ENCODE data around the gene LGR4.
A peak's percentile ranks its signal among the peaks of the same experiment; 100 is the strongest.
"Not testable (repeated sequence)": the region's sequence is repeated elsewhere in the genome, so short reads cannot be mapped to it uniquely, and the experiment has no call there.

Gene LGR4, protein sequence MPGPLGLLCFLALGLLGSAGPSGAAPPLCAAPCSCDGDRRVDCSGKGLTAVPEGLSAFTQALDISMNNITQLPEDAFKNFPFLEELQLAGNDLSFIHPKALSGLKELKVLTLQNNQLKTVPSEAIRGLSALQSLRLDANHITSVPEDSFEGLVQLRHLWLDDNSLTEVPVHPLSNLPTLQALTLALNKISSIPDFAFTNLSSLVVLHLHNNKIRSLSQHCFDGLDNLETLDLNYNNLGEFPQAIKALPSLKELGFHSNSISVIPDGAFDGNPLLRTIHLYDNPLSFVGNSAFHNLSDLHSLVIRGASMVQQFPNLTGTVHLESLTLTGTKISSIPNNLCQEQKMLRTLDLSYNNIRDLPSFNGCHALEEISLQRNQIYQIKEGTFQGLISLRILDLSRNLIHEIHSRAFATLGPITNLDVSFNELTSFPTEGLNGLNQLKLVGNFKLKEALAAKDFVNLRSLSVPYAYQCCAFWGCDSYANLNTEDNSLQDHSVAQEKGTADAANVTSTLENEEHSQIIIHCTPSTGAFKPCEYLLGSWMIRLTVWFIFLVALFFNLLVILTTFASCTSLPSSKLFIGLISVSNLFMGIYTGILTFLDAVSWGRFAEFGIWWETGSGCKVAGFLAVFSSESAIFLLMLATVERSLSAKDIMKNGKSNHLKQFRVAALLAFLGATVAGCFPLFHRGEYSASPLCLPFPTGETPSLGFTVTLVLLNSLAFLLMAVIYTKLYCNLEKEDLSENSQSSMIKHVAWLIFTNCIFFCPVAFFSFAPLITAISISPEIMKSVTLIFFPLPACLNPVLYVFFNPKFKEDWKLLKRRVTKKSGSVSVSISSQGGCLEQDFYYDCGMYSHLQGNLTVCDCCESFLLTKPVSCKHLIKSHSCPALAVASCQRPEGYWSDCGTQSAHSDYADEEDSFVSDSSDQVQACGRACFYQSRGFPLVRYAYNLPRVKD

DNA sequence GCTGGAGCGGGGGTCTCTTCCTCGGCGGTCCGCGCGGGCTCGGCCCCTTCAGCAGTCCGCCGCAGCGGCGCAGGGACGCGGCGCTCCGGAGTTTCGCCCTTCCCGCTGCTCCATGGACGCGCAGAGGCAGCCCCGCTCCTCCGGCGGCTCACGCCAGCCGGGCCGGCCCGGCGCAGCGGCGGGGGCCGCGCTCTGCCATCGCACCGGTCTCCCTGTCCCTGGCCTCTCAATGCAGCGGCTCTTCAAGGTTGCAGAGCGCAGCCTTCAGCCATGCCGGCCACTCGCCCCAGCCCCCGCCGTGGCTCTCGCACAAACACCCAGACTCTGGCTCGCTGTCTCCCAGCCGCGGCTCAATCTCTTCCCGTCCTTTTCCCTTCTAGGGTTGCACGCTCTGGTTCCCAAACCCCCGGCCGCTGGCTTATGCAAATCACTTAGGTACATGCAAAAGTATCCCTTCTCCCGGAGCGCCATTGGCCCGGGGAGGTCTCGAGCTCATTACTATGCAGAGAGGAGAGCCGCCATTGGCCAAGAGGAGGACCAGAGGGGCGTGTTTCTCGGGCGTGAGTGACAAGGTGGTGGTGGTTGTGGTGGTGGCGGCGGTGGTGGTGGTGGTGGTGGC is at the start of gene LGR4:
Gene LGR4, minus strand, starts transcription at position 393 of the 619 bp plus-strand sequence. CDS start 488 bp downstream, outside the sequence.
- Histone ChIP-seq H2AFZ (ENCODE audit: low read length, unreplicated experiment) (peak within 1 kb of the TSS; percentile 95), H3K27ac (ENCODE audit: low read depth, low read length) (no peak within 1 kb of the TSS), H3K36me3 (ENCODE audit: insufficient read depth, low read length) (no peaks in the 10 kb centered on the region), H3K4me1 (ENCODE audit: control insufficient read depth, insufficient read depth, low read length, unreplicated experiment) (peaks cover 33% of the 10 kb centered on the region), H3K79me2 (ENCODE audit: control insufficient read depth, insufficient read depth, low read length, unreplicated experiment) (peaks cover 5% of the 10 kb centered on the region), H3K27me3 (ENCODE audit: insufficient read depth, low read length) (no peaks in the 10 kb centered on the region), H3K4me3 (ENCODE audit: low read depth, low read length) (peak within 1 kb of the TSS; percentile 93)

- Histone ChIP-seq H2AFZ (ENCODE audit: low read length, unreplicated experiment) (no peak overlapping the region), H3K4me1 (ENCODE audit: control insufficient read depth, insufficient read depth, low read length, unreplicated experiment) (peaks cover 7% of the 10 kb centered on the region), H3K79me2 (ENCODE audit: control insufficient read depth, insufficient read depth, low read length, unreplicated experiment) (no peaks in the 10 kb centered on the region), H3K4me3 (ENCODE audit: low read depth, low read length) (no peak overlapping the region), H3K27ac (ENCODE audit: low read depth, low read length) (no peak overlapping the region), H3K36me3 (ENCODE audit: insufficient read depth, low read length) (no peaks in the 10 kb centered on the region), H3K27me3 (ENCODE audit: insufficient read depth, low read length) (no peaks in the 10 kb centered on the region)
Measured at GRCh38 chr11:27520226-27520625, 47.6 kb upstream of the LGR4 start.

DNA sequence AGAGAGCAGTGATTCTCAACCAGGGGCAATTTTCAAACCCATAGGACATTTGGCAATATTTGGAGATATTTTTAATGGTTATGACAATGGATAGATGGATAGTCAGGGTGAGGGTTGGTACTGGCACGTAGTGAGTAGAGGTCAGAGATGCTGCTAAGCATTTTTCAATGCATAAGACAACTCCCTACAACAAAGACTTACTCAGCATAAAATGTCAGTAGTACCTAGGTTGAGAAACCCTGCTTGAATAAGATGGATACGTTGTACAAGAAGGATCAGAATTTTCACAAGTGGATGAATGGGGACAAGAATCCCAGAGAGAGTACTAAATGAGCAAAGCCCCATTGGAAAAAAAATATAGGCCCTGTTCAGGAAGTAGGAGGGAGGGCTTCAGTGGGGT is 45.9 kb upstream of the LGR4 start:
- Histone ChIP-seq H3K4me3 (ENCODE audit: low read depth, low read length) (no peak overlapping the region), H2AFZ (ENCODE audit: low read length, unreplicated experiment) (no peak overlapping the region), H3K27me3 (ENCODE audit: insufficient read depth, low read length) (no peaks in the 10 kb centered on the region), H3K79me2 (ENCODE audit: control insufficient read depth, insufficient read depth, low read length, unreplicated experiment) (no peaks in the 10 kb centered on the region), H3K27ac (ENCODE audit: low read depth, low read length) (no peak overlapping the region), H3K36me3 (ENCODE audit: insufficient read depth, low read length) (peaks cover 5% of the 10 kb centered on the region; the same call in 1 of the 2 replicates), H3K4me1 (ENCODE audit: control insufficient read depth, insufficient read depth, low read length, unreplicated experiment) (peaks cover 7% of the 10 kb centered on the region)

- not testable (repeated sequence) for H3K36me3 ChIP-seq (ENCODE audit: insufficient read depth, low read length); H3K27ac ChIP-seq (ENCODE audit: low read depth, low read length); H2AFZ ChIP-seq (ENCODE audit: low read length, unreplicated experiment); H3K4me3 ChIP-seq (ENCODE audit: low read depth, low read length); H3K27me3 ChIP-seq (ENCODE audit: insufficient read depth, low read length); H3K79me2 ChIP-seq (ENCODE audit: control insufficient read depth, insufficient read depth, low read length, unreplicated experiment); H3K4me1 ChIP-seq (ENCODE audit: control insufficient read depth, insufficient read depth, low read length, unreplicated experiment)
Measured at GRCh38 chr11:27517490-27517889, 44.9 kb upstream of the LGR4 start.

DNA sequence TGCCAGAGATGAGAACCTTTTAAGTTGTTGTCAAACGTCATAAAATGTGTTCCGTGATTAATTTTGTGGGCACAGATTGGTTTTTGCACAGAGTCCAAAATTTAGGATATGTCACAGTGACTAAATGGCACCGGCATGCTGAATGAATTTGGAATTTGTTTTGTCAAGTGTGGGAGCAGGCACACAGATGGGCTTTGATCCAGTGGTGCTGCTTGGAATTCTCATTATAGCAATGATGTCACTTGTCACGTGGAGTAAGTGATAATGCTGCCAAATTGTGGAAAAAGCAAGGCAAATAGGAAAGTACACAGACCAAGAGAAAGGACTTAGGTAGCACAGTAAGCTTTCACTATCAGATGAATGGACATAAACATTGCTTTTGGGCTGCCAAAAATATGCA is 42.0 kb upstream of the LGR4 start:
- H3K4me1 ChIP-seq (ENCODE audit: control insufficient read depth, insufficient read depth, low read length, unreplicated experiment) = no peaks in the 10 kb centered on the region
- peaks cover 5% of the 10 kb centered on the region; the same call in 1 of the 2 replicates for H3K36me3 ChIP-seq (ENCODE audit: insufficient read depth, low read length)
- no peaks in the 10 kb centered on the region for H3K27me3 ChIP-seq (ENCODE audit: insufficient read depth, low read length)
- no peak overlapping the region for H2AFZ ChIP-seq (ENCODE audit: low read length, unreplicated experiment)
- H3K27ac ChIP-seq (ENCODE audit: low read depth, low read length) = no peak overlapping the region
- H3K79me2 ChIP-seq (ENCODE audit: control insufficient read depth, insufficient read depth, low read length, unreplicated experiment) = no peaks in the 10 kb centered on the region
- H3K4me3 ChIP-seq (ENCODE audit: low read depth, low read length) = no peak overlapping the region

GRCh38 chr11:27514076-27514475 is 41.5 kb upstream of the LGR4 start:
- Histone ChIP-seq H3K36me3 (ENCODE audit: insufficient read depth, low read length) (peaks cover 5% of the 10 kb centered on the region; the same call in 1 of the 2 replicates), H3K4me1 (ENCODE audit: control insufficient read depth, insufficient read depth, low read length, unreplicated experiment) (no peaks in the 10 kb centered on the region), H3K27me3 (ENCODE audit: insufficient read depth, low read length) (no peaks in the 10 kb centered on the region), H3K27ac (ENCODE audit: low read depth, low read length) (no peak overlapping the region), H3K4me3 (ENCODE audit: low read depth, low read length) (no peak overlapping the region), H2AFZ (ENCODE audit: low read length, unreplicated experiment) (no peak overlapping the region), H3K79me2 (ENCODE audit: control insufficient read depth, insufficient read depth, low read length, unreplicated experiment) (no peaks in the 10 kb centered on the region)

- Histone ChIP-seq H3K36me3 (ENCODE audit: insufficient read depth, low read length) (peaks cover 5% of the 10 kb centered on the region; the same call in 1 of the 2 replicates), H2AFZ (ENCODE audit: low read length, unreplicated experiment) (no peak overlapping the region), H3K79me2 (ENCODE audit: control insufficient read depth, insufficient read depth, low read length, unreplicated experiment) (no peaks in the 10 kb centered on the region), H3K27me3 (ENCODE audit: insufficient read depth, low read length) (no peaks in the 10 kb centered on the region), H3K4me3 (ENCODE audit: low read depth, low read length) (no peak overlapping the region), H3K4me1 (ENCODE audit: control insufficient read depth, insufficient read depth, low read length, unreplicated experiment) (no peaks in the 10 kb centered on the region), H3K27ac (ENCODE audit: low read depth, low read length) (no peak overlapping the region)
Measured at GRCh38 chr11:27513389-27513788, 40.8 kb upstream of the LGR4 start.

DNA sequence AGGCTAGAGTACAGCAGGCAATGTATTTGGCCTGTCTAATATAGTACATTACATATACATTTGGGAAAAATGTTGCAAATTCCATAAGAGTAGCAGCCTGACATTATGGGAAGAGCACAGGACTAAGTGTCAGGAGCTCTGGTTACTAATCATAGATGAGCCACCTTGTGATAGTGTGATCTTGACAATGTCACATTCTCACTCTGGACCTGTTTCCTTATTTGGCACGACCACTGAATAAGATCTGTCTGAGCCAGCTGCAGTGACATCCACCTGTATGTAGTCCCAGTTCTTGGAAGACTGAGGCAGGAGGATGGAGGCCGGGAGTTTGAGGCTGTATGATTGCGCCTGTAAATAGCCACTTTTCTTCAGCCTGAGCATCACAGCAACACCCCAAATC is 39.6 kb upstream of the LGR4 start:
- H3K36me3 ChIP-seq (ENCODE audit: insufficient read depth, low read length) = peaks cover 5% of the 10 kb centered on the region; the same call in 1 of the 2 replicates
- H3K27ac ChIP-seq (ENCODE audit: low read depth, low read length) = no peak overlapping the region

DNA sequence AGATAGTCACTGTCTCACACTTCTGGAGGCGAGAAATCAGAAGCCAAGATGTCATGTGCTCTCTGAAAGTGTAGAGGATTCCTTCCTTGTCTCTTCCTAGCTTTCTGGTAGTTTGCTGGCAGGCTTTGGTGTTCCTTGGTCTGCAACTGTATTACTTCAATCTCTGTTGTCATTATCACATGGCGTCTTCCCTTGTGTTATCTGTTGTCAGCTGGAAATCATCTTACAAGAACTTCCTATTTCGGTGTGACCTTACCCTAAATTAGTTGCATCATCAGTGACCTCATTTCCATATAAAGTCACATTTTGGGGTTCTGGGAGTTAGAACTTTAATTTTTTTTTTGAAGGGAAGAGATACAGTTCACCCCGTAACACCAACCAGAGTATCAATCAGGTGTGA is 37.3 kb upstream of the LGR4 start:
- Histone ChIP-seq H3K4me3 (ENCODE audit: low read depth, low read length) (no peak overlapping the region), H3K27me3 (ENCODE audit: insufficient read depth, low read length) (no peaks in the 10 kb centered on the region), H2AFZ (ENCODE audit: low read length, unreplicated experiment) (no peak overlapping the region), H3K79me2 (ENCODE audit: control insufficient read depth, insufficient read depth, low read length, unreplicated experiment) (peaks cover 28% of the 10 kb centered on the region), H3K4me1 (ENCODE audit: control insufficient read depth, insufficient read depth, low read length, unreplicated experiment) (peaks cover 14% of the 10 kb centered on the region), H3K36me3 (ENCODE audit: insufficient read depth, low read length) (peaks cover 5% of the 10 kb centered on the region; the same call in 1 of the 2 replicates), H3K27ac (ENCODE audit: low read depth, low read length) (no peak overlapping the region)

More for the DNA sequence above, 39.6 kb upstream of the LGR4 start:
- Histone ChIP-seq H2AFZ (ENCODE audit: low read length, unreplicated experiment) (no peak overlapping the region), H3K4me3 (ENCODE audit: low read depth, low read length) (no peak overlapping the region), H3K27me3 (ENCODE audit: insufficient read depth, low read length) (no peaks in the 10 kb centered on the region), H3K79me2 (ENCODE audit: control insufficient read depth, insufficient read depth, low read length, unreplicated experiment) (peaks cover 10% of the 10 kb centered on the region), H3K4me1 (ENCODE audit: control insufficient read depth, insufficient read depth, low read length, unreplicated experiment) (peaks cover 8% of the 10 kb centered on the region)

GRCh38 chr11:27507557-27508322 is 35.1 kb upstream of the LGR4 start:
- H3K4me3 ChIP-seq (ENCODE audit: low read depth, low read length) = peak overlapping the region; percentile 82
- peaks cover 14% of the 10 kb centered on the region for H3K4me1 ChIP-seq (ENCODE audit: control insufficient read depth, insufficient read depth, low read length, unreplicated experiment)
- H2AFZ ChIP-seq (ENCODE audit: low read length, unreplicated experiment) = peak overlapping the region; percentile 79
- H3K79me2 ChIP-seq (ENCODE audit: control insufficient read depth, insufficient read depth, low read length, unreplicated experiment) = peaks cover 47% of the 10 kb centered on the region
- no peak overlapping the region for H3K27ac ChIP-seq (ENCODE audit: low read depth, low read length)
- no peaks in the 10 kb centered on the region for H3K27me3 ChIP-seq (ENCODE audit: insufficient read depth, low read length)
- H3K36me3 ChIP-seq (ENCODE audit: insufficient read depth, low read length) = no peaks in the 10 kb centered on the region

Data from ACC112 (cell line).